NT2/D1 (cell line): ENCODE measurements around the gene HCN2.

Experiments
- DNase-seq: peaks from one replicate; pipeline ENCODE4 v3.0.0-alpha.2; 2011; ENCODE audit warnings: low read depth, low spot score
- H3K27me3 ChIP-seq: 2 replicates; pipeline ENCODE4 v1.6.0; 2011; ENCODE audit warnings: mild to moderate bottlenecking; ENCODE audit not compliant: insufficient read length, insufficient read depth
- H3K36me3 ChIP-seq: 2 replicates; pipeline ENCODE4 v1.6.1; 2011; ENCODE audit warnings: mild to moderate bottlenecking, low read length, mixed read lengths; ENCODE audit not compliant: insufficient read depth, insufficient read length
- H3K4me1 ChIP-seq: 2 replicates; pipeline ENCODE4 v1.5.1; 2011; ENCODE audit not compliant: insufficient read depth, insufficient read length
- H3K4me3 ChIP-seq: 2 replicates; pipeline ENCODE4 v1.5.1; 2011; ENCODE audit warnings: low read depth; ENCODE audit not compliant: insufficient read length
- H3K9ac ChIP-seq: 2 replicates; pipeline ENCODE4 v1.6.0; 2011; ENCODE audit warnings: low read depth; ENCODE audit not compliant: insufficient read length
- H3K9me3 ChIP-seq: 2 replicates; pipeline ENCODE4 v1.5.1; 2011; ENCODE audit warnings: mild to moderate bottlenecking, low read length; ENCODE audit not compliant: insufficient read depth
- SUZ12 ChIP-seq: IDR thresholded peaks from 2 replicates; pipeline ENCODE4 v1.6.1; 2011; ENCODE audit not compliant: insufficient read length, insufficient read depth; ENCODE audit errors: extremely low read depth
- YY1 ChIP-seq: IDR thresholded peaks from 2 replicates; pipeline ENCODE4 v1.6.1; 2011; ENCODE audit not compliant: insufficient read length, insufficient read depth
- ZNF274 ChIP-seq: IDR thresholded peaks from 2 replicates; pipeline ENCODE4 v1.6.1; 2011; ENCODE audit warnings: mild to moderate bottlenecking, low read depth, low read length

Gene HCN2

GRCh38 chr19:616062-616700 is 26.5 kb downstream of the HCN2 start:
- Histone ChIP-seq H3K27me3 (no peaks in the 10 kb centered on the region), H3K4me3 (no peak overlapping the region), H3K9ac (no peak overlapping the region), H3K36me3 (peaks cover 70% of the 10 kb centered on the region), H3K9me3 (no peaks in the 10 kb centered on the region), H3K4me1 (peaks cover 3% of the 10 kb centered on the region)
- no peak for DNase-seq
- TF ChIP-seq YY1 (no peak), ZNF274 (no peak), SUZ12 (no peak)

- Histone ChIP-seq H3K27me3 (no peaks in the 10 kb centered on the region), H3K4me1 (no peaks in the 10 kb centered on the region), H3K36me3 (peaks cover 74% of the 10 kb centered on the region), H3K4me3 (no peak overlapping the region), H3K9ac (no peak overlapping the region), H3K9me3 (no peaks in the 10 kb centered on the region)
- DNase-seq = no peak
- TF ChIP-seq YY1 = no peak
- no peak for TF ChIP-seq SUZ12
- TF ChIP-seq ZNF274 = no peak
These were observed 27.3 kb downstream of the HCN2 start for GRCh38 chr19:616747-617526.

- no peak overlapping the region for H3K9ac ChIP-seq
- peaks cover 75% of the 10 kb centered on the region for H3K36me3 ChIP-seq
- no peaks in the 10 kb centered on the region for H3K9me3 ChIP-seq
- DNase-seq = no peak
- TF ChIP-seq SUZ12 (no peak), YY1 (no peak), ZNF274 (no peak)
- H3K27me3 ChIP-seq = no peaks in the 10 kb centered on the region
- H3K4me3 ChIP-seq = no peak overlapping the region
- H3K4me1 ChIP-seq = no peaks in the 10 kb centered on the region
These were observed 28.0 kb downstream of the HCN2 start for GRCh38 chr19:617551-618246.

GRCh38 chr19:618247-618619 is 28.6 kb downstream of the HCN2 start:
- H3K9ac ChIP-seq = no peak overlapping the region
- H3K27me3 ChIP-seq = no peaks in the 10 kb centered on the region
- no peak for DNase-seq
- H3K9me3 ChIP-seq = no peaks in the 10 kb centered on the region
- TF ChIP-seq ZNF274 (no peak), SUZ12 (no peak), YY1 (no peak)
- no peaks in the 10 kb centered on the region for H3K4me1 ChIP-seq
- no peak overlapping the region for H3K4me3 ChIP-seq
- H3K36me3 ChIP-seq = peaks cover 75% of the 10 kb centered on the region

- Histone ChIP-seq H3K4me1 (no peaks in the 10 kb centered on the region), H3K27me3 (no peaks in the 10 kb centered on the region), H3K4me3 (no peak overlapping the region), H3K9ac (no peak overlapping the region), H3K36me3 (peaks cover 80% of the 10 kb centered on the region), H3K9me3 (no peaks in the 10 kb centered on the region)
- TF ChIP-seq SUZ12 (no peak), YY1 (no peak), ZNF274 (no peak)
- DNase-seq = no peak
These were observed 29.1 kb downstream of the HCN2 start for GRCh38 chr19:618674-619285.

GRCh38 chr19:619286-620002 is 29.8 kb downstream of the HCN2 start:
- peaks cover 81% of the 10 kb centered on the region for H3K36me3 ChIP-seq
- no peak overlapping the region for H3K4me3 ChIP-seq
- no peaks in the 10 kb centered on the region for H3K27me3 ChIP-seq
- H3K9ac ChIP-seq = no peak overlapping the region
- DNase-seq = no peak
- TF ChIP-seq SUZ12 (no peak), ZNF274 (no peak), YY1 (no peak)
- H3K9me3 ChIP-seq = no peaks in the 10 kb centered on the region
- no peaks in the 10 kb centered on the region for H3K4me1 ChIP-seq
